Stomach smooth muscle (tissue), 2 donors: ENCODE results near the gene TOMM34.

Experiments used
- H3K27ac ChIP-seq: one replicate; pipeline ENCODE4 v1.7.0; 2013; ENCODE audit warnings: mild to moderate bottlenecking, low read length, inconsistent platforms
- H3K27me3 ChIP-seq, 2 donors: one replicate each; pipeline ENCODE4 v1.7.0; 2013; ENCODE audit warnings: low read length in 2 of 2; ENCODE audit not compliant: insufficient read depth in 2 of 2, control insufficient read depth in 1 of 2
- H3K36me3 ChIP-seq, 2 donors: one replicate each; pipeline ENCODE4 v1.7.0; 2013; ENCODE audit warnings: low read length in 2 of 2; ENCODE audit not compliant: control insufficient read depth in 2 of 2, insufficient read depth in 2 of 2
- H3K4me1 ChIP-seq: one replicate; pipeline ENCODE4 v1.7.0; 2013; ENCODE audit warnings: low read length; ENCODE audit not compliant: control insufficient read depth, insufficient read depth
- H3K4me3 ChIP-seq, 2 donors: one replicate each; pipeline ENCODE4 v1.7.0; 2013; ENCODE audit warnings: low read length in 2 of 2
- H3K9ac ChIP-seq, 2 donors: one replicate each; pipeline ENCODE4 v1.7.0; 2013; ENCODE audit warnings: low read length in 2 of 2, mild to moderate bottlenecking in 1 of 2
- H3K9me3 ChIP-seq, 2 donors: one replicate each; pipeline ENCODE4 v1.7.0; 2013; ENCODE audit warnings: low read length in 2 of 2; ENCODE audit not compliant: control insufficient read depth in 2 of 2
- donor health status: healthy.
- donor health status: Pancreatic carcinoma.

Gene TOMM34

DNA sequence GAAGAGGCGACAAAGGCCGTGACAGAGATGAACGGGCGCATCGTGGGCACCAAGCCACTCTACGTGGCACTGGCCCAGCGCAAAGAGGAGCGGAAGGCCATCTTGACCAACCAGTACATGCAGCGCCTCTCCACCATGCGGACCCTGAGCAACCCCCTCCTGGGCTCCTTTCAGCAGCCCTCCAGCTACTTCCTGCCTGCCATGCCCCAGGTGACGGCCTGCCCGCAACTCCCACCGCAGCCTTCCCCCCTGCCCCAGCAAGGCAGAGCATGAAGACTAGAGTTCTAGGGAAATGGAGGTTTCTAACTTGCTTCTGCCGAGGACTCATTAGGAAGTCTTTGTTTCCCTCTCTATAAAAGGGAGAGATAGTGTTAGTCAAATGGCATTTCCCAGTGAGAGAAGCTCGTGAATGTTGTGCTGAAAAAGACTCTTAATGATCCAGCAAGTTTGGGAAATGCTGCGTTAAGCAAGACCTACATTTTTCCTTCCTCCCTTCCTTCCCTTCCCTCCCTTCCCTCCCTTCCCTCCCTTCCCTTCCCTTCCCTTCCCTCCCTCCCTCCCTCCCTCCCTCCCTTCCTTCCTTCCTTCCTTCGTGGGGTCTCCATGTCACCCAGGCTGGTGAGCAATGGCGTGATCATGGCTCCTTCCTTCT is 29.6 kb downstream of the TOMM34 start:
- H3K27ac ChIP-seq: no peak overlapping the region
- no peaks in the 10 kb centered on the region for H3K4me1 ChIP-seq
- H3K9ac ChIP-seq: no peak overlapping the region
- H3K36me3 ChIP-seq: peaks cover 0 to 6% of the 10 kb centered on the region in 2 donors
- H3K4me3 ChIP-seq: no peak overlapping the region
- H3K27me3 ChIP-seq: no peaks in the 10 kb centered on the region
- H3K9me3 ChIP-seq: no peaks in the 10 kb centered on the region

DNA sequence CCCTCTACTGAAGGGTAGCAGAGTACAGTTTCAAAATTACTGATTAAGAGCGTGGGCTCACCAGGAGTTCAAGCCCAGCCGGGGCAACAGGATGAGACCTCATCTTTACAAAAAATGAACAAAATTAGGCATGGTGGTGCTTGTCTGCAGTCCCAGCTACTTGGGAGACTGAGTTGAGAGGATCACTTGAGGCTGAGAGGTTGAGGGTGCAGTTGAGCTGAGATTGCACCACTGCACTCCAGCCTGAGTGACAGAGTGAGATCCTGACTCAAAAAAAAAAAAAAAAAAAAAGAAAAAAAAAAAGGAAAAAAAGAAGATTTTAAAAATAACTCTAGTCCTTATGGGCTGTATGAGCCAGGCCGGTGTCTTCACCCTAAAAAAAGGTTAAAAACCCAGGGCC is 31.6 kb downstream of the TOMM34 start:
- H3K36me3 ChIP-seq: peaks cover 0 to 2% of the 10 kb centered on the region in 2 donors
- H3K9ac ChIP-seq: no peak overlapping the region

GRCh38 chr20:44924541-44924940 is 35.7 kb downstream of the TOMM34 start:
- Histone ChIP-seq H3K9ac (no peak overlapping the region), H3K36me3 (no peaks in the 10 kb centered on the region), H3K27me3 (no peaks in the 10 kb centered on the region), H3K4me1 (no peaks in the 10 kb centered on the region), H3K4me3 (no peak overlapping the region), H3K9me3 (no peaks in the 10 kb centered on the region), H3K27ac (no peak overlapping the region)

More for the DNA sequence above, 31.6 kb downstream of the TOMM34 start:
- no peak overlapping the region for H3K4me3 ChIP-seq
- H3K4me1 ChIP-seq: no peaks in the 10 kb centered on the region
- H3K9me3 ChIP-seq: no peaks in the 10 kb centered on the region
- no peak overlapping the region for H3K27ac ChIP-seq
- H3K27me3 ChIP-seq: no peaks in the 10 kb centered on the region

GRCh38 chr20:44921447-44921846 is 38.8 kb downstream of the TOMM34 start:
- no peak overlapping the region for H3K9ac ChIP-seq
- no peaks in the 10 kb centered on the region for H3K4me1 ChIP-seq
- no peak overlapping the region for H3K4me3 ChIP-seq
- H3K36me3 ChIP-seq: no peaks in the 10 kb centered on the region
- H3K27ac ChIP-seq: no peak overlapping the region
- H3K9me3 ChIP-seq: no peaks in the 10 kb centered on the region
- no peaks in the 10 kb centered on the region for H3K27me3 ChIP-seq

GRCh38 chr20:44918761-44919160 is 41.4 kb downstream of the TOMM34 start:
- no peak overlapping the region for H3K27ac ChIP-seq
- H3K9ac ChIP-seq: no peak overlapping the region
- no peaks in the 10 kb centered on the region for H3K27me3 ChIP-seq
- H3K4me1 ChIP-seq: no peaks in the 10 kb centered on the region
- no peaks in the 10 kb centered on the region for H3K9me3 ChIP-seq
- H3K4me3 ChIP-seq: no peak overlapping the region
- no peaks in the 10 kb centered on the region for H3K36me3 ChIP-seq

DNA sequence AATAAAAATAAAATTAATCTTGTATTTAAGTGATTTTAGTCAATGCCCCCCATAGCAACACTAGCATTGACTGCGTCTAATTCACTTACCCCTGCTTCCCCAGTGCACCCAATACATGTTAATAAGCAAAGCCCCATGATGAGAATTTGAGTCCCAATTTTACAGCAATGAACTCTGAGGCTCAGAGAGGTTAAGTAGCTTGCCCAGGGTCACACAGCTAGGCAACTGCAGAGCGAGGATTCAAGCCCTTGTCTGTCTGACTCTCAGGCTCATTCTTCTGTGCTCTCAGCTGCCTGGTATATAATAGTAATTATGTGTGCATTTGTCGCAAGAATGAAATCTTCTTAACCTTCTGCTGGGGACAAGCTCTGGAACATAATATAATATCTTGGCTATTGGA is 41.9 kb downstream of the TOMM34 start:
- Histone ChIP-seq H3K9ac (no peak overlapping the region), H3K27ac (no peak overlapping the region), H3K4me1 (no peaks in the 10 kb centered on the region), H3K27me3 (no peaks in the 10 kb centered on the region), H3K36me3 (no peaks in the 10 kb centered on the region), H3K9me3 (no peaks in the 10 kb centered on the region), H3K4me3 (no peak overlapping the region)

GRCh38 chr20:44917399-44917798 is 42.8 kb downstream of the TOMM34 start:
- H3K36me3 ChIP-seq: peaks cover 0 to 3% of the 10 kb centered on the region in 2 donors

DNA sequence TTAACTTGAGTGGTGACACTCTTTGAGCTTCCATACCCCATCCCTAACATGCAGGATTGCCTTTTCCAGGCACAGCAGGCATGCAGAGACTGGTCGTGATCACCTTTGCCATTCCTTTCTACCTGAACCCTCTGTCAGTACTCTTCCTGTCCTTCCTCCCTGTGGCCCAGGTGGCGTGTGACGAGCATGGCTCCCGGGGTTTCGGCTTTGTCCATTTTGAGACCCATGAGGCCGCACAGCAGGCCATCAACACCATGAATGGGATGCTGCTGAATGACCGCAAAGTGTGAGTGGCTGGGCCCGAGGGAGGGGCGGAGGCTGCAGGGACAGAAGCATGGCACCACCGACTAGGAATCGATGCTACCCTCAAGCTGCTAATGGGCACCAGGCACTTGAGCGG is 43.6 kb downstream of the TOMM34 start:
- H3K9me3 ChIP-seq: no peaks in the 10 kb centered on the region
- H3K4me3 ChIP-seq: no peak overlapping the region
- peaks cover 0 to 3% of the 10 kb centered on the region in 2 donors for H3K36me3 ChIP-seq
- H3K27ac ChIP-seq: no peak overlapping the region
- H3K27me3 ChIP-seq: no peaks in the 10 kb centered on the region
- peaks cover 3% of the 10 kb centered on the region for H3K4me1 ChIP-seq
- no peak overlapping the region for H3K9ac ChIP-seq

More at GRCh38 chr20:44917399-44917798, 42.8 kb downstream of the TOMM34 start:
- H3K4me1 ChIP-seq: no peaks in the 10 kb centered on the region
- H3K9me3 ChIP-seq: no peaks in the 10 kb centered on the region
- no peak overlapping the region for H3K27ac ChIP-seq
- no peak overlapping the region for H3K4me3 ChIP-seq
- no peaks in the 10 kb centered on the region for H3K27me3 ChIP-seq
- no peak overlapping the region for H3K9ac ChIP-seq

GRCh38 chr20:44914924-44915323 is 45.3 kb downstream of the TOMM34 start:
- Histone ChIP-seq H3K4me1 (peaks cover 8% of the 10 kb centered on the region), H3K4me3 (no peak overlapping the region), H3K36me3 (peaks cover 0 to 3% of the 10 kb centered on the region in 2 donors), H3K27ac (no peak overlapping the region), H3K9me3 (no peaks in the 10 kb centered on the region), H3K27me3 (no peaks in the 10 kb centered on the region), H3K9ac (no peak overlapping the region)

GRCh38 chr20:44912189-44912588 is 48.0 kb downstream of the TOMM34 start:
- Histone ChIP-seq H3K9me3 (no peaks in the 10 kb centered on the region), H3K4me3 (no peak overlapping the region), H3K27me3 (no peaks in the 10 kb centered on the region), H3K9ac (no peak overlapping the region), H3K36me3 (peaks cover 0 to 8% of the 10 kb centered on the region in 2 donors), H3K4me1 (peaks cover 12% of the 10 kb centered on the region), H3K27ac (no peak overlapping the region)

DNA sequence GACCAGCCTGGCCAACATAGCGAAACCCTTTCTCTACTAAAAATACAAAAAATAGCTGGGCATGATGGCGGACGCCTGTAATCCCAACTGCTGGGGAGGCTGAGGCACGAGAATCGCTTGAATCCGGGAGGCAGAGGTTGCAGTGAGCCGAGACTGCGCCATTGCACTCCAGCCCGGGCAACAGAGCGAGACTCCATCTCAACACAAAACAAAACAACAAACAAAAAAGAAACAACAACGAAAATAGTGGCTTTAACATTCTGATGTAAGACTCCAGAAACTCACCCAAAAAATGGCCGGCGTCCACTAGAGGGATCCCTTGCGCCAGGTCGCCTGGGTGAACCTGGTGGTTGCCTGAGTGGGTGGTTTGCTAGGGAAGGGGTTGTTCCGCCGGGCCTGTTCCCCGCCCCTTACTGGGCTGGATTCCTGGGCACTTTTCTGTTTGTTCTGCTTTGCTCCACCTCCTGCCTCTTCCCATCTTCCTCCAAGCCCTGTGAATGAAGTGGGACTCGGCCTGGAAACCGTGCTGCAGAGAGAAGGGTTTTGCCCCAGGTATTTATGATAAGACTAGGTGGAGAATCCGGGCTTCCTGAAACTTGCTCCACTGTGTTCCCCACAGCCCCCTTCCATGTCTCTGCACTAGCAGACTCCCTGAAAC is 48.8 kb downstream of the TOMM34 start:
- H3K27ac ChIP-seq: no peak overlapping the region
- peaks cover 12% of the 10 kb centered on the region for H3K4me1 ChIP-seq
- no peak overlapping the region for H3K9ac ChIP-seq
- H3K4me3 ChIP-seq: no peak overlapping the region
- H3K9me3 ChIP-seq: no peaks in the 10 kb centered on the region
- H3K27me3 ChIP-seq: no peaks in the 10 kb centered on the region
- peaks cover 7 to 13% of the 10 kb centered on the region in 2 donors for H3K36me3 ChIP-seq
